K562 (cell line): ENCODE results near the gene ATF5. TPM values are rescaled to one million over a fixed set of nuclear protein-coding genes. Genes with fewer than 3 reads are reported as not detected.

Experiments
- ARID3A ChIP-seq: IDR thresholded peaks from 2 replicates; pipeline ENCODE4 v1.6.1; 2012; ENCODE audit warnings: low read depth, low read length, improper control_type of control experiment, borderline replicate concordance
- ATF4 ChIP-seq: fragments of 450-650 bp; formaldehyde crosslinking; IDR thresholded peaks from 2 replicates; pipeline ENCODE4 v1.4.0; 2022; ENCODE audit warnings: mild to moderate bottlenecking, moderate library complexity
- CSDE1 ChIP-seq, 2 experiments: fragments of 450-650 bp; IDR thresholded peaks; 2 replicates each; pipeline ENCODE4 v1.6.1; 2016; ENCODE audit warnings: mild to moderate bottlenecking in 1 of 2
- EP300 ChIP-seq: IDR thresholded peaks from 2 replicates; pipeline ENCODE4 v1.6.1; 2012; ENCODE audit warnings: low read length, improper control_type of control experiment
- HNRNPH1 ChIP-seq: fragments of 200-400 bp; formaldehyde crosslinking; optimal IDR thresholded peaks from 2 replicates; pipeline ENCODE3; 2017; ENCODE audit warnings: low read depth, mild to moderate bottlenecking, low read length, moderate library complexity
- ILK ChIP-seq: fragments of 450-650 bp; IDR thresholded peaks from 2 replicates; pipeline ENCODE4 v1.6.1; 2016; ENCODE audit warnings: missing genetic modification characterization, low read depth, mild to moderate bottlenecking, missing compliant biosample characterization, moderate library complexity, borderline replicate concordance
- MYBL2 ChIP-seq, 2 experiments: fragments of 450-650 bp in 1 of 2; sonication (generic) in 1 of 2; formaldehyde crosslinking in 1 of 2; IDR thresholded peaks; 2 replicates each; pipeline versions ENCODE4 v1.6.1 to v1.8.1; 2017 to 2022; ENCODE audit warnings: borderline replicate concordance in 1 of 2, inconsistent platforms in 1 of 2, low read depth in 1 of 2, mild to moderate bottlenecking in 1 of 2, missing genetic modification reagents in 1 of 2, moderate library complexity in 1 of 2
- PYGO2 ChIP-seq: fragments of 450-650 bp; IDR thresholded peaks from 2 replicates; pipeline ENCODE4 v1.6.1; 2016; ENCODE audit warnings: mild to moderate bottlenecking, missing genetic modification characterization, moderate library complexity, missing compliant biosample characterization
- RAD21 ChIP-seq, 2 experiments: fragments of 250-450 bp in 1 of 2; fragments of 450-650 bp in 1 of 2; sonication (Bioruptor Pico) in 1 of 2; formaldehyde crosslinking in 1 of 2; IDR thresholded peaks in 1 of 2; conservative IDR thresholded peaks in 1 of 2; 2 replicates each; pipeline versions ENCODE4 v1.4.0 to v1.8.0; 2020 to 2022; ENCODE audit warnings: mild to moderate bottlenecking in 2 of 2, moderate library complexity in 1 of 2
- SUPT5H ChIP-seq: fragments of 450-650 bp; IDR thresholded peaks from 2 replicates; pipeline ENCODE4 v1.6.1; 2016
- TCF7 ChIP-seq: sonication (generic); IDR thresholded peaks from 2 replicates; pipeline ENCODE4 v1.6.1; 2016; ENCODE audit warnings: antibody characterized with exemption, borderline replicate concordance
- TCF7L2 ChIP-seq: fragments of 150-350 bp; IDR thresholded peaks from 2 replicates; pipeline ENCODE4 v1.6.1; 2016; ENCODE audit warnings: low read depth, mild to moderate bottlenecking, low read length, moderate library complexity
- XRCC5 ChIP-seq: fragments of 200-400 bp; formaldehyde crosslinking; IDR thresholded peaks from 2 replicates; pipeline ENCODE4 v1.6.1; 2017; ENCODE audit warnings: low read depth, mild to moderate bottlenecking, low read length
- ZBTB49 ChIP-seq: sonication (generic); formaldehyde crosslinking; IDR thresholded peaks from 2 replicates; pipeline ENCODE4 v1.8.0; 2022; ENCODE audit warnings: missing genetic modification reagents, mild to moderate bottlenecking, borderline replicate concordance
- ZBTB5 ChIP-seq: fragments of 450-650 bp; IDR thresholded peaks from 2 replicates; pipeline ENCODE4 v1.6.1; 2017; ENCODE audit warnings: antibody characterized with exemption
- ZFP30 ChIP-seq: fragments of 250-450 bp; sonication (Bioruptor Pico); IDR thresholded peaks from 2 replicates; pipeline ENCODE4 v1.8.0; 2022; ENCODE audit warnings: moderate library complexity, mild to moderate bottlenecking, inconsistent platforms, borderline replicate concordance
- ZFP36 ChIP-seq: fragments of 150-350 bp; IDR thresholded peaks from 2 replicates; pipeline ENCODE4 v1.6.1; 2018; ENCODE audit warnings: low read length, low read depth; ENCODE audit not compliant: partially characterized antibody
- ZNF398 ChIP-seq: fragments of 250-450 bp; sonication (Bioruptor Pico); IDR thresholded peaks from 2 replicates; pipeline ENCODE4 v1.8.0; 2021; ENCODE audit warnings: moderate library complexity, mild to moderate bottlenecking, inconsistent platforms
- polyA plus RNA-seq, 8 experiments: library from polyadenylated mRNA; depleted of rRNA in 4 of 8; stranded (reverse) in 5 of 8; unstranded in 3 of 8; fragments of >200 nt; fragmentation: Nextera tagmentation in 2 of 8; fragmentation: Illumina TruSeq in 1 of 8; extraction: Ambion mirVana in 2 of 8; extraction: Trizol in 1 of 8; gene quantifications; 2 replicates each; pipeline versions ENCODE4 v1.2.1 to v1.2.3, GENCODE V29; 2011 to 2014; ENCODE audit warnings: inconsistent platforms in 1 of 8, missing spikeins in 1 of 8
- total RNA-seq, 7 experiments: library from RNA; depleted of rRNA in 6 of 7; stranded (reverse); fragments of >200 nt in 6 of 7; fragmentation: Illumina TruSeq in 2 of 7; extraction: Trizol in 2 of 7; gene quantifications; 2 replicates each; pipeline versions ENCODE4 v1.2.1 to v1.2.3, GENCODE V29; 2011 to 2021; ENCODE audit warnings: low replicate concordance in 1 of 7

ATF5 gene
- total and polyA plus RNA-seq, 9 of the 15 experiments (the other 6 are each of a cell fraction or from before 2014, with no cell fraction given) = 3.0 to 57.6 (median 11.1) TPM

GRCh38 chr19:49937750-49938381 is 8.9 kb downstream of the ATF5 start (continued):
- no peak for TF ChIP-seq PYGO2 (tag)
- TF ChIP-seq XRCC5 = no peak
- TF ChIP-seq ZBTB5 = peak; percentile 91
- TF ChIP-seq ZFP36 = peak; percentile 72
- no peak for TF ChIP-seq MYBL2 (IDR thresholded peaks at IDR 0.05; ENCODE audit: low read depth)
- TF ChIP-seq MYBL2 (CRISPR knock-in tag; IDR thresholded peaks at IDR 0.05; ENCODE audit: borderline replicate concordance) = no peak
- no peak for TF ChIP-seq SUPT5H
- no peak for TF ChIP-seq ZFP30 (CRISPR knock-in tag)
- TF ChIP-seq ATF4 = no peak
- TF ChIP-seq ILK (tag) = no peak
- TF ChIP-seq ZBTB49 (CRISPR knock-in tag) = no peak
- no peak for TF ChIP-seq TCF7L2
- TF ChIP-seq HNRNPH1 = no peak
- TF ChIP-seq CSDE1 (IDR thresholded peaks at IDR 0.05) = no peak
- TF ChIP-seq TCF7 = 0 out of 2 replicates have a peak, but pooled peaks have one; percentile 21
- peak; percentile 95 to 96 for TF ChIP-seq RAD21 (CRISPR knock-in tag; conservative IDR thresholded peaks at IDR 0.05 in 1 of 2, IDR thresholded peaks at IDR 0.05 in 1 of 2)
- TF ChIP-seq ARID3A = no peak
- no peak for TF ChIP-seq ZNF398 (CRISPR knock-in tag)
- TF ChIP-seq EP300 = no peak
